NCI-H82 treated with DMSO at 0.1 percent for 48 hours (cell line): ENCODE results near the gene ITGA3.

Source experiments
- DNase-seq: peaks from one replicate; lab custom pipeline; 2025; ENCODE audit not compliant: unreplicated experiment; lab: John Stamatoyannopoulos, UW

The ITGA3 gene

DNA sequence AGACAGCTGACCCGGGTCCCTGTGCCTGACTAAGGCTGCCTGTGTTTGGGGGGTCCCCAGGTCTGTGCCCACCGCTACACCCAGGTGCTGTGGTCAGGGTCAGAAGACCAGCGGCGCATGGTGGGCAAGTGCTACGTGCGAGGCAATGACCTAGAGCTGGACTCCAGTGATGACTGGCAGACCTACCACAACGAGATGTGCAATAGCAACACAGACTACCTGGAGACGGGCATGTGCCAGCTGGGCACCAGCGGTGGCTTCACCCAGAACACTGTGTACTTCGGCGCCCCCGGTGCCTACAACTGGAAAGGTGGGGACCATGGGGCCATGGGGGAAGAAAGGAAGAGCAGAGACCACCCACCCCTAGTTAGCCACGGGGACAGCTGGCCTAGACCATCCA lies 12.1 kb downstream of the ITGA3 start:
- no peak for DNase-seq

- no peak for DNase-seq
Measured at GRCh38 chr17:50070908-50071680, 15.2 kb downstream of the ITGA3 start.

DNA sequence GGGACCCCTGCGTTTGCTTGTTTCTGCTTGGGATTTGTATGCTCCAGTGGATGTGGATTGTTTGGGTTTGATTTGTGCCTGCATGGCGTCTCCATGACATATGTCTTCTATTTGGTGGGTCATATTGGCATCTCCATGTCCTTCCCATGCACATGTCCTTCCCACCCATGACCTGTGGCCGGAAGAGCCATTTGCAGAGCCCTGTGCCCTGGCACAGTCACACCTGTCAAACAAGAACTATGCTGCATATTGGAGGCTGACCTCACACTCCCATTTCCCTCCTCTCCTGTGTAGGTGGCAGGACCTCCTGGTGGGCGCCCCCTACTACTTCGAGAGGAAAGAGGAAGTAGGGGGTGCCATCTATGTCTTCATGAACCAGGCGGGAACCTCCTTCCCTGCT lies 15.8 kb downstream of the ITGA3 start:
- no peak for DNase-seq

GRCh38 chr17:50072130-50072529 lies 16.2 kb downstream of the ITGA3 start:
- DNase-seq, result no peak

GRCh38 chr17:50072925-50073324 lies 17.0 kb downstream of the ITGA3 start:
- no peak for DNase-seq

- no peak for DNase-seq
Measured at GRCh38 chr17:50074227-50074626, 18.3 kb downstream of the ITGA3 start.

DNA sequence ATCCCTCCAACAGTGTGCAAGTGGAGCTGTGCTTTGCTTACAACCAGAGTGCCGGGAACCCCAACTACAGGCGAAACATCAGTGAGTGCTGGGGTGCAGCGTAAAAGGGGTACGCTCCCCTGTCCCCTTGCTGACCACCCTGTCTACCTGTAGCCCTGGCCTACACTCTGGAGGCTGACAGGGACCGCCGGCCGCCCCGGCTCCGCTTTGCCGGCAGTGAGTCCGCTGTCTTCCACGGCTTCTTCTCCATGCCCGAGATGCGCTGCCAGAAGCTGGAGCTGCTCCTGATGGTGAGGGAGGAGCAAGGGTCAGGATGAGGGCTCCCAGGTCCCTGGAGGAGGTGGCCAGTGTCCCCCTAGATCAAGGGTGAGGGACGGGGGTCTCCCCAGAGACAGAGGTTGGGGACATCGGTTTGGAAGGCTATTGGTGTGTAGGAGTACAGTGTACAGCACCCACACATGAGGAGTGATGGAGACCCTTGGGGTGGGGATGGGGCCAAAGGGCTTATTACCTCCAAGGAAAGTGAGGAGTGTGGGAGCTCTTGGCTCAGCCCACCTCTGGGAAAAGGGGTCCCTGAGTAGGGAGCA lies 19.6 kb downstream of the ITGA3 start:
- no peak for DNase-seq

DNA sequence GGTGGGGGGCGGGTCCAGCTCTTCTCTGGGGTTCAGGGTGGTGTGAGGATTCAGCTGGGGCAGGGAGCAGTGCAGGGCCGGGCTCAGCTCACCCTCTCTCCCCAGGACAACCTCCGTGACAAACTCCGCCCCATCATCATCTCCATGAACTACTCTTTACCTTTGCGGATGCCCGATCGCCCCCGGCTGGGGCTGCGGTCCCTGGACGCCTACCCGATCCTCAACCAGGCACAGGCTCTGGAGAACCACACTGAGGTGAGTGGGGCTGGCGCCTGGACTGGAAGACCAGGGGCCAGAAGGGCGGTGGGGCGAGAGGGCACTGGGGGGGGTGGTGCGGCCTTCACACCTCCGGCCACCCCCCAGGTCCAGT lies 20.3 kb downstream of the ITGA3 start:
- DNase-seq, result no peak

DNA sequence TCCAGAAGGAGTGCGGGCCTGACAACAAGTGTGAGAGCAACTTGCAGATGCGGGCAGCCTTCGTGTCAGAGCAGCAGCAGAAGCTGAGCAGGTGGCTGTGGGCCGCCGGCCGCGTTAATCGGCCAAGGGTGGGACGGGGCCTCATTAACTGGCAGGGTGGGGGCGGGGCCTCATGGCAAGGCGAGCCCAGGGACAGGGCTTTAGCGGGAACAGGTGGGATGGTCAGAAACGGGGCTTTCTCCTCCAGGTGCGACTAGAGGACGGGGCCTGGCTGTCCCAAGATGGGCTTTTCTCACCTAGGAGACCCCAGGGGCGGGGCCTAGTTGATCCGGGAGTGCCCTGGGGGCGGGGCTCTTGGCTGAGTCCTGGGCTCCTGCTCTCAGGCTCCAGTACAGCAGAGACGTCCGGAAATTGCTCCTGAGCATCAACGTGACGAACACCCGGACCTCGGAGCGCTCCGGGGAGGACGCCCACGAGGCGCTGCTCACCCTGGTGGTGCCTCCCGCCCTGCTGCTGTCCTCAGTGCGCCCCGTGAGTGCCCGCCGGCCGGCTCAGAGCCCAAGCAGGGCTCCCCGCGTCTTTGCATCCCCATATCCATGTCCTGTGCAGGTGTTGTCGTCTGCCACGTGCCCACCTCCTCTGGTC lies 20.8 kb downstream of the ITGA3 start:
- peak; percentile 61 for DNase-seq

DNA sequence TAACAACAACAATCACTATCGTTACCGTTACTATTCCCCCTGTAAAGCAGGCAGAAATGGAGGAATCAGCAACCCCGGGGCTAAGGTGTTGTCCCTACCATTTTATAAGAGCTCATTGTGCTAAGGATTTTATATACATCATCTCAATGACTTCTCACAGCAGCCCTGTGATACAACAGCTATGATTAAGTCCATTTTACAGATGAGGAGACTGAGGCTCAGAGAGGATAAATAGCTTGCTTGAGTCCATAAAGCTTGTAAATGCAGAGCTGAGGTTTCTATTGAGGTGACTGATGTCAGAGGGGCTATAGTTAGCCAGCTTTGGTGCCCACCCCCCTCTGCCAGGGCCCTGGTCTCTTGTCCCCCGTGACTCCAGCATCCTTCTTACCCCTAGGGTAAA lies 22.5 kb downstream of the ITGA3 start:
- no peak for DNase-seq

DNA sequence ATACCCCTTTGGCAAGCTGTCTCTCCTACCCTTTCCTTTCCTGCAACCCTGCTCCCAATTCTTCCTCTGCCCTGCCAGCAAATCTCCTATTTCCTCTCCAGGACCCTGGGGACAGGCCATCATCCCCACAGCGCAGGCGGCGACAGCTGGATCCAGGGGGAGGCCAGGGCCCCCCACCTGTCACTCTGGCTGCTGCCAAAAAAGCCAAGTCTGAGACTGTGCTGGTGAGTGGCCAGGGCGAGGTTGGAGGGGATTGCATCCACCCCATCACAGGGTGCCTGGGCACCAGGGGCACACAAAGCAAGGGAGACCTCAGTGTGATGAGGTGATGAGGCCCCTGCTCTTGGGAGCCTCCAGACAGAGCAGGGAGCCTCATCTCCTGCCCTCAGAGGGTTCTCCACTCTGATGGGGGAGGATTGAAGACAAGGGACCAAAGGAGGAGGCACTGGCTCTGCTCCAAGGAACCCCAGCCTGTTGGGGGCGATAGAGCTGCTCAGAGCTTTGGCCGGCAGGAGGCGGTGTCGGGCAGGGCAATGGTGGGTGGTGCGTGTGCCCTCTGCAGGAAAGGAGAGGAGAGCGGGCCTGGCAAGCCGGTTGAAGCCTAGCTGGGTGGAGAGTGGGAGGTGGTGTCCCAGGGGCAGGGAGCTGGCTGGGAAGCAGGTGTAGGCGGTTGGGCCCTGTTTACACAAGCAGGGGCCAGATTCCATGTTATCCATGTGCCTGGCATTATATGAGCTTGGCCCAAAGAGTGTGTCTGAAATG lies 23.6 kb downstream of the ITGA3 start:
- DNase-seq, result peak; percentile 29

DNA sequence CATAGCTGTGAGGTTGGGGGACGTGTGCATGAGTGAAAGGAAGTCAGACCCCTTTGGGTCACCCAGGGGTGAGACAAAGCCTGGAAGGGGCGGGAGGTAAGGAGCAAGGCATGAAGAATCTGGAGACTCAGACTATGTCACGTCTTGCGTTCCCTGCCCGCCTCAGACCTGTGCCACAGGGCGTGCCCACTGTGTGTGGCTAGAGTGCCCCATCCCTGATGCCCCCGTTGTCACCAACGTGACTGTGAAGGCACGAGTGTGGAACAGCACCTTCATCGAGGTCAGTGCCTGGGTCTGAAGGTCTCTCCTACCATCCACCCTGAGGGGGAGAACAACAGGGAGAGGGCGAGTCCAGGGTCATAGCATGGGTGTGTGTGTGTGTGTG lies 24.2 kb downstream of the ITGA3 start:
- DNase-seq, result no peak

GRCh38 chr17:50080827-50081226 lies 24.9 kb downstream of the ITGA3 start:
- DNase-seq, result no peak

DNA sequence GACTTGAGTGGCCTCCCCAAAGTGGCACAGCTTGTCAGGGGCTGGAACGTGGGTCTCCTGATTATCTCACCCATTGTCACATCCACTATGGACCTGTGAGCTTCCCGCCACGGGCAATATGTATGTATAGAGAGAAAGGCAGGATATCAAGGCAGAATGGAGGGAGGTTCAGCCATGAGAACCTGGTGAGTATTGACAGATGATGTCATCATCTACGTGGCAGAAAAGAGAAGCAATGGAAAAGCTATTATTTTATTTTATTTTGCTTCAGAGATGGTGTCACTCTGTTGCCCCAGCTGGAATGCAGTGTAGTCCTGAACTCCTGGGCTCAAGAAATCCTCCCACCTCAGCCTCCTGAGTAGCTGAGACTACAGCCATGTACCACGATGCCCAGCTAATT lies 25.8 kb downstream of the ITGA3 start:
- no peak for DNase-seq

DNA sequence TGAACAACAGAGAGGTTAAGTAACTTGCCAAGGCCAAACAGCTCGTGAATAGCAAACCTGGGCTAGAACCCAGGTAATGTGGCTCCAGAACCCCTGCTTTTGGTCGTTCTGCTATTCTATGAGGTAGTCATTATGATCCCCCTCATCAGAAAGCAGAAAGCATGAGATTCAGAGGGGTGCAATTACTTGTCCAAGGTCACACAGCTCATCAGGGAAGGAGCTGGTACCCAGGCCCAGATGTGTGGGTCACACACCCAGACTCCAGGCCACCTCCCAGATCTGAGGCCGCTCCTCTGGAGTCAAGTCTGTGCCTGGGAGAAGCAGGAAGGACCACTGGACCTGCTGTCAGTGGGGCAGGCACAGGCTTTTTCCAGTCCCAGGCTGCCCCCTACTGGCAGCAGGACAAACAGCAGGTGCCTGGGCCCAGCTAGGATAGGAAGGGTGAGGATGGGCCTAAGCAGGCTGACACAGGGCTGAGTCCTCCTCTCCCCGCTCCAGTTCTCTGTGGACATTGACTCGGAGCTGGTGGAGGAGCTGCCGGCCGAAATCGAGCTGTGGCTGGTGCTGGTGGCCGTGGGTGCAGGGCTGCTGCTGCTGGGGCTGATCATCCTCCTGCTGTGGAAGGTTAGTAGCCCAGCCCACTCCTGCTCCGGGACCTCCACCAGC lies 31.5 kb downstream of the ITGA3 start:
- DNase-seq, result peak; percentile 47

- DNase-seq, result no peak
Measured at GRCh38 chr17:50087912-50088405, 32.0 kb downstream of the ITGA3 start.

DNA sequence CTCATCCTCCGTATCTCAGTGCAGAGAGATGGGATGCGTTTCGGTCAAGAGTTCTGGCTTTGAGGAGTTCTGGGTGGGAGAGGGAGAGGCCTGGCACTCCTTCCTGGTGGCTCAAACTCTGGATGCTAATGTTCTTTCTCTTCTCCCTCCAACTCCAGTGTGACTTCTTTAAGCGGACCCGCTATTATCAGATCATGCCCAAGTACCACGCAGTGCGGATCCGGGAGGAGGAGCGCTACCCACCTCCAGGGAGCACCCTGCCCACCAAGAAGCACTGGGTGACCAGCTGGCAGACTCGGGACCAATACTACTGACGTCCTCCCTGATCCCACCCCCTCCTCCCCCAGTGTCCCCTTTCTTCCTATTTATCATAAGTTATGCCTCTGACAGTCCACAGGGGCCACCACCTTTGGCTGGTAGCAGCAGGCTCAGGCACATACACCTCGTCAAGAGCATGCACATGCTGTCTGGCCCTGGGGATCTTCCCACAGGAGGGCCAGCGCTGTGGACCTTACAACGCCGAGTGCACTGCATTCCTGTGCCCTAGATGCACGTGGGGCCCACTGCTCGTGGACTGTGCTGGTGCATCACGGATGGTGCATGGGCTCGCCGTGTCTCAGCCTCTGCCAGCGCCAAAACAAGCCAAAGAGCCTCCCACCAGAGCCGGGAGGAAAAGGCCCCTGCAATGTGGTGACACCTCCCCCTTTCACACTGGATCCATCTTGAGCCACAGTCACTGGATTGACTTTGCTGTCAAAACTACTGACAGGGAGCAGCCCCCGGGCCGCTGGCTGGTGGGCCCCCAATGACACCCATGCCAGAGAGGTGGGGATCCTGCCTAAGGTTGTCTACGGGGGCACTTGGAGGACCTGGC lies 33.3 kb downstream of the ITGA3 start:
- no peak for DNase-seq

DNA sequence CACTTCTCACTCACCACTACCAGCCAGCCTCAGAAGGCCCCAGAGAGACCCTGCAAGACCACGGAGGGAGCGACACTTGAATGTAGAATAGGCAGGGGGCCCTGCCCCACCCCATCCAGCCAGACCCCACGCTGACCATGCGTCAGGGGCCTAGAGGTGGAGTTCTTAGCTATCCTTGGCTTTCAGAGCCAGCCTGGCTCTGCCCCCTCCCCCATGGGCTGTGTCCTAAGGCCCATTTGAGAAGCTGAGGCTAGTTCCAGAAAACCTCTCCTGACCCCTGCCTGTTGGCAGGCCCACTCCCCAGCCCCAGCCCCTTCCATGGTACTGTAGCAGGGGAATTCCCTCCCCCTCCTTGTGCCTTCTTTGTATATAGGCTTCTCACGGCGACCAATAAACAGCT lies 34.2 kb downstream of the ITGA3 start:
- no peak for DNase-seq

DNA sequence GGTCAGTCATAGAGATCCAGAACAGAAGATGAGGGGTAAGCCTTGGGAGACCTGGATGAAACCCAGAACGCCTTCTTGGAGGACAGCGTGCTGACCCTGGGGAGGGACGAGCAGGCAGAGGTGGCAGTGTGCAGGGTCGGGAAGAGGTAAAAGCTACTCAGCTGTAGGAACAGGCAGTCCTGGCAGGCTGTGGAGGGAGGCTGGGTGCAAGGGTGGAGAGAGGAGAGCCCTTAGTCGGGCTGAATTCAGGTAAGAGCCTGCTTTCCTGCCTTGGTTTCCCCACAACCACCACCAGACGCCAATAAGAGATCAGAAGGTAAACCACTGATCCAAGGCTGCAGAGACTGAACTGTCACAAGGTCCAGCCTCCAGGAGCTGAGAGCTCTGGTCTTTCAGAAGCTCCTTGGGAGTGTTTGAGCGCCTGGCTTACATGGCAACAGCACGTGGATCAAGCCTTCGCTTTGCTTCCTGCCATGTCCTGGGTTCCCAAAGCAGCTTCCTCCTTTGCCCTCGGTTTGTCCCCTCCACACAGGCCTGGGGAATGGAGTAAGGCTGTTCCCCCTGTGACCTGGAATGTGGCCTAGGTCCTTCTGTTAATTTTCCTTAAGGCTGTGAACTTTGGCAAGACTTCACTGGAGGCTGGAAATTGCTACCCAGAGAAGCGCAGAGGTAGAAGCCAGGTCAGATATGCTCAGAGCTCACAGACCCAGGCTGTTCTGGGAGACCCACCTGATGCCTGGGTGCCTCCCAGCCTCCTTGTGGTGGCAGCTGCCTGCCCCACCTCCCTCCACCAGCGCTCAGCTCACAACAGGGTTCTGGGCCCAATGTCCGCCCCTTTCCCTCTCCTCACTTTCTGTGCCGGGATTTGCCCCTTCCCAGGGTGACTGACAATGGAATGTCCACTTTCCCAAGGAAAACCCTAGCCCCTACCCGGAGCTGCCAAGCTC lies 35.3 kb downstream of the ITGA3 start:
- DNase-seq, result no peak
